22Rv1 (cell line): Measurements from ENCODE around the gene HSP90B1.
A peak's percentile ranks its signal among the peaks of the same experiment; 100 is the strongest.

Experiments used
- H3K27ac ChIP-seq: fragments of 450-650 bp; 2 replicates; pipeline ENCODE4 v1.5.1; 2017
- CTCF ChIP-seq: fragments of 450-650 bp; IDR thresholded peaks from 2 replicates; pipeline ENCODE4 v1.5.1; 2017; ENCODE audit warnings: mild to moderate bottlenecking
- ZFX ChIP-seq: fragments of 450-650 bp; IDR thresholded peaks from 2 replicates; pipeline ENCODE4 v1.6.1; 2017; ENCODE audit warnings: antibody characterized with exemption, borderline replicate concordance

The HSP90B1 gene

GRCh38 chr12:103929046-103929783, 995 bp upstream of the HSP90B1 start:
- no peak for TF ChIP-seq CTCF
- no peak for TF ChIP-seq ZFX
- peak overlapping the region; percentile 89 for H3K27ac ChIP-seq

GRCh38 chr12:103929784-103930033, 501 bp upstream of the HSP90B1 start:
- TF ChIP-seq CTCF: no peak
- no peak for TF ChIP-seq ZFX
- peak overlapping the region; percentile 89 for H3K27ac ChIP-seq

GRCh38 chr12:103930787-103931735, 851 bp downstream of the HSP90B1 start:
- TF ChIP-seq ZFX (no peak), CTCF (no peak)
- H3K27ac ChIP-seq: peak overlapping the region; percentile 89

GRCh38 chr12:103933237-103933636, 3.0 kb downstream of the HSP90B1 start:
- H3K27ac ChIP-seq: peak overlapping the region; percentile 89
- TF ChIP-seq CTCF: no peak
- TF ChIP-seq ZFX: no peak

- no peak overlapping the region for H3K27ac ChIP-seq
- TF ChIP-seq CTCF: no peak
- no peak for TF ChIP-seq ZFX
These were observed 6.5 kb downstream of the HSP90B1 start for GRCh38 chr12:103936679-103937078.

GRCh38 chr12:103944964-103945363, 14.8 kb downstream of the HSP90B1 start:
- peak overlapping the region; percentile 11; the same call in 1 of the 2 replicates for H3K27ac ChIP-seq
- TF ChIP-seq CTCF: no peak
- TF ChIP-seq ZFX: no peak
